Head of caudate nucleus (tissue), 42 donors: Measurements from ENCODE around the gene PPM1D.
A peak's percentile ranks its signal among the peaks of the same experiment; 100 is the strongest.
"Not testable (repeated sequence)": the region's sequence is repeated elsewhere in the genome, so short reads cannot be mapped to it uniquely, and the experiment has no call there.

Experiments
- DNase-seq, 42 donors: peaks; one replicate each; pipeline versions ENCODE4 v3.0.0 to v3.0.0-alpha.2; 2020 to 2021; ENCODE audit warnings: mixed read lengths in 7 of 42
- intact Hi-C: fragments of 100-400 bp; cut with DNase I; formaldehyde crosslinking; loops from one replicate; pipeline ENCODE4 v1.15.0; 2022

The PPM1D gene

DNA sequence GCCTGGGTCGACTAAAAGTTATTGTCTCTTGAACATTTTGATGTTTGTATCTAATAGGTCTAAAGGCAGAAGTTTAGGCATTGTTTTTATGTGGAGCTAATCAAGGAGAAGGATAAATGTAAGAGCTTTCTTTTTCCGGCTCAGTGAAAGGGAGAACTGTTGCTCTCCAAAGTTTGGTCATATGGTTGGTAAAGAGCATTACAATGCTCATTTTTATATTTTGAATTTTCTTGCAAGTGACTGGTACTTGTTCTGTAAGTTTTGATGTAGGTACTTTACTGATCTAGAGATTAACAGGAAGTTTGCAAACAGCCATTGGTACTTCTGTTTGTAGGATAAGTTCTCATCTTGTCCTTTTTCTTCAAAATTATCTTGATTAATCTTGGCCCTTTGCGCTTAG lies 46.7 kb downstream of the PPM1D start:
- DNase-seq = no peak
- intact Hi-C loops = no loop called here

DNA sequence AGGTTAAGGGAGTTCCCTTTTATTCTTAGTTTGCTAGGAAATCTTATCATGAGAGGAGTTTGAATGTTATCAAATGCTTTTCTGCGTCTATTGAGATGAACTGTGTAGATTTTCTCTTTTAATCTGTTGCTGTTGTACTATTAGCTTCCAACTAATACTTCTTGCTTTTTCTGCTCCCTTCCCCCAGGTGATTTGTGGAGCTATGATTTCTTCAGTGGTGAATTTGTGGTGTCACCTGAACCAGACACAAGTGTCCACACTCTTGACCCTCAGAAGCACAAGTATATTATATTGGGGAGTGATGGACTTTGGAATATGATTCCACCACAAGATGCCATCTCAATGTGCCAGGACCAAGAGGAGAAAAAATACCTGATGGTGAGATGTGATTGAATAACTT lies 47.7 kb downstream of the PPM1D start:
- intact Hi-C loops = no loop called here
- DNase-seq = no peak

DNA sequence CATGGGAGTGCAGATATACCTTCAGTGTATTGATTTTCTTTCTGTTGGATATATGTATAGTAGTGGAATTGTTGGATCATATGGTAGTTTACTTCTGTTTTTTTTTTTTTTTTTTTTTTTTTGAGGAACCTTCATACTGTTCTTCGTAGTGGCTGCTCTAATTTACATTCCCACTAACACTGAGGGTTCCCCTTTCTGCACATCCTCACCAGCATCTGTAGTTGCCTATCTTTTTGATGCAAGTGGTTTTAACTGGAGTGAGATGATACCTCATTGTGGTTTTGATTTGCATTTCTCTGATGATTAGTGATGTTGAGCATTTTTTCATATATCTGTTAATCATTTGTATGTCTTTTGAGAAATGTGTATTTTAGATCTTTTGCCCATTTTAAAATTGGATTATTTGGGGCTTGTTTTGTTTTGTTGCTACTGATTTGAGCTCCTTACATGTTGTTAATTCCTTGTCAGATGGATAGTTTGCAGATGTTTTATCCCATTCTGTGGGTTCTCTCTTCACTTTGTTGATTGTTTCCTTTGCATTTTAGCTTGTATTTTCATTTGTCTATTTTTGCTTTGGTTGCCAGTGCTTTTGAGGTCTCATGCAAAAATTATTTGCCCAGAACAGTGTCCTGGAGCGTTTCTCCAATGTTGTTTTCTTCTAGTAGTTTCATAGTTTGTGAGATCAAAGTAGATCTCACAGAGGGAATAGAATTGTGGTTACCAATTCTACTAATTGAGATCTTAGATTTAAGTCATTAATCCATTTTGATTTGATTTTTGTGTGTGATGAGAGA lies 52.7 kb downstream of the PPM1D start:
- intact Hi-C loops = no loop called here
- DNase-seq = no peak

DNA sequence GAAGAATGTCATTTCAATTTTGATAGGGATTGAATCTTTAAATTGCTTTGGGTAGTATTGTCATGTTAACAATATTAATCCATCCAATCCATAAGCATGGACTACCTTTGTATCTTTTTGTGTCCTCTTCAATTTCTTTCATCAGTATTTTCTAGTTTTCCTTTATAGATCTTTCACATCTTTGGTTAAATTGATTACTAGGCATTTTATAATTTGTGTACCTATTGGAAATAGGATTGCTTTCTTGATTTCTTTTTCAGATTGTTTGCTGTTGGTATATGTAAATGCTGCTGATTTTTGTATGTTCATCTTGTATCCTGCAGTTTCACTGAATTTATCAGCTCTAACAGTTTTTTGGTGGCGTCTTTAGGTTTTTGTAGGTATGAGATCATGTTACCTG lies 53.6 kb downstream of the PPM1D start:
- intact Hi-C loops = no loop called here
- no peak for DNase-seq

DNA sequence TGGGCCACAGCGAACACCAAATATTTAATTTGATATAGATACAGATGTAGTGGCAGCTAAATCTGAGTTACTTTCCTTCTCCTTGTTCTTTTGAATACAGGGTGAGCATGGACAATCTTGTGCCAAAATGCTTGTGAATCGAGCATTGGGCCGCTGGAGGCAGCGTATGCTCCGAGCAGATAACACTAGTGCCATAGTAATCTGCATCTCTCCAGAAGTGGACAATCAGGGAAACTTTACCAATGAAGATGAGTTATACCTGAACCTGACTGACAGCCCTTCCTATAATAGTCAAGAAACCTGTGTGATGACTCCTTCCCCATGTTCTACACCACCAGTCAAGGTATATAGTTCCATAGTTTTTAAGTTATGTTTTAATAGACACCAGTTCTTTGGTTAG lies 56.5 kb downstream of the PPM1D start:
- peak in 7 of 42 donors; percentile 23 to 56 (median 35) for DNase-seq
- intact Hi-C loops = no loop called here

DNA sequence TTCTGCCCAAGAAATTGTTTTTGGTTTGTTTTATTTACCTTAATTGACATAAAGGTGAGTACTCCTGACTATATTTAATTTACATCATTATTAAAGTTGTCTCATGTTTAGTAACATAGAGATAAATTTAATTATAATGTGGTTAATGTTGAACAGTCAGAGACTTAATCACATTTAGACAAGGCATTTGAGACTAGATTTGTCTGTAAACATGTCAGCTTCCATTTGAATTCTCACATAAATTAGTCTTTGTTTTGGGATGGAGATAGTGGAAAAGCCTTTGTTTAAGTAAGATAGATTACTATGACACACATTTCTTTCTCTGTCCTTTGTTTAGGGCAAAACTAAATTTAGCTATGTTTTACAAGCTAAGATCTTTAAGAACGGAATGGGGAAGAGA lies 59.2 kb downstream of the PPM1D start:
- intact Hi-C loops = no loop called here
- DNase-seq = no peak

DNA sequence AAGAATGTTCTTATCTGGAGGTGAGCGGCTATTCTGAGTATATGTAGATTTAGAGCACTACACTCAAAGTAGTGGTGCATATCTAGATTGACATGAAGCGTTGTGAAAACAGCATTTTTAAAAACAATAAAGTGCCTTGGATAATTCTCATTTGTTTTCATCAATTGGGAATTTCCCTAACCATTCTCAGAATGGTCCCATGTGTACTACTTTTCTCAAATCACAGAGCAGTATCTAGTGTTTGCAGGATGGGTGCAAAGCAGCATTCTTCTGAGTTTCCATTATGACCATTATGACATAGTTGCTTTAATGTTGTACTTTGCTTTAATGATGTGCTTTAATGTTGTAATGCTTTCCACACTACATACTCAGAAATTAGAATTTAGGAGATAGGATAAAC lies 61.5 kb downstream of the PPM1D start:
- intact Hi-C loops = no loop called here
- no peak for DNase-seq

DNA sequence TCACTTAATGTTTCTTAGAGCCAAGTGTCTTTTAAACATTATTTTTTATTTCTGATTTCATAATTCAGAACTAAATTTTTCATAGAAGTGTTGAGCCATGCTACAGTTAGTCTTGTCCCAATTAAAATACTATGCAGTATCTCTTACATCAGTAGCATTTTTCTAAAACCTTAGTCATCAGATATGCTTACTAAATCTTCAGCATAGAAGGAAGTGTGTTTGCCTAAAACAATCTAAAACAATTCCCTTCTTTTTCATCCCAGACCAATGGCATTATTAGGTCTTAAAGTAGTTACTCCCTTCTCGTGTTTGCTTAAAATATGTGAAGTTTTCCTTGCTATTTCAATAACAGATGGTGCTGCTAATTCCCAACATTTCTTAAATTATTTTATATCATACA lies 64.0 kb downstream of the PPM1D start:
- intact Hi-C loops = no loop called here

DNA sequence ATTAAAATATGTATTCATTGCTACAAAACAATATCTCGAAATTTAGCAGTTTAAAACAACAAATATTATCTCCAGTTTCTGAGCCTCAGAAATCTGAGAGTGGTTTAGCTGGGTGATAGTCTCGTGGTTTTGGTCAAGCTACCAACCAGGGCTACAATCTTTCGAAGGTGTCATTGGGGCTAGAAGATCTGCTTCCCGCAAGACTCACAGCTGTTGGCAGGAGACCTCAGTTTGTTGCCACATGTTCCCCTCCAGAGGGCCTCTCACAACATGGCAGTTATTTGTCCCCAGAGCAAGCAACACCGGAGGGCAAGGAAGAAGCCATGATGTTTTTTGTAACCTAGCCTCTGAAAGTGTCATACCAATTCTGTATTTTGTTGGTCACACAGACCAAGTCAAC lies 65.6 kb downstream of the PPM1D start:
- DNase-seq = no peak
- intact Hi-C loops = no loop called here

More for the DNA sequence above, 64.0 kb downstream of the PPM1D start:
- DNase-seq = no peak

DNA sequence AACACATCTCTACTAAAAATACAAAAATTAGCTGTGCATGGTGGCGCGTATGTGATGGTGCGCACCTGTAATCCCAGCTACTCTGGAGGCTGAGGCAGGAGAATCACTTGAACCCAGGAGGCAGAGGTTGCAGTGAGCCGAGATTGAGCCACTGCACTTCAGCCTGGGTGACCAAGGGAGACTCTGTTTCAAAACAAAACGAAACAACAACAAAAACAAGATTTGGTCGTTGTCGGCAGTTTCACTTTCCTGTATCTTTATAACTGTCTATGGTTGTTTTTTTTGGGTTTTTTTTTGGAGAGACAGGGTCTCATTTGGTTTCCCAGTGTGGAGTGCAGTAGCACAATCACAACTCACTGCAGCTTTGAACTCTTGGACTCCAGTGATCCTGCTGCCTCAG lies 68.7 kb downstream of the PPM1D start:
- intact Hi-C loops, DNase-seq: not testable (repeated sequence)

DNA sequence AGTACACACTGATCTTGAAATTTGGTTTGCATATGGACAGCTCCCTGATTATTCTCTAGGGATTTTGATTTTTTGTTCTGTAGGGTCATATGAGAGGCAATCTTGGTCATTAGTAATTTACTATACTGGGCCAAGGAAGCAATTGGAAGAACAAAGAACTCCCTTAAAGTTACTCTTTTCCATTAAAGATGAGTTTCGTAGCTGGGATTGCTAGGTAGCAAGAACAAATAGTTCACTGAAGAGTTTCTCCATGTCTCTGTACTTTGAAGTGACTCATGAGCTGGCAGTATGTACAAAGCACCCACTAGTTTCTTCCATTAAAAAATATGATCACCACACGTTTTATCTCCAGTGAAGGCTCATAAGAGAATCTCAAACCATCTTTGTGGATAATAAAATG lies 71.5 kb downstream of the PPM1D start:
- intact Hi-C loops = no loop called here
- no peak for DNase-seq

DNA sequence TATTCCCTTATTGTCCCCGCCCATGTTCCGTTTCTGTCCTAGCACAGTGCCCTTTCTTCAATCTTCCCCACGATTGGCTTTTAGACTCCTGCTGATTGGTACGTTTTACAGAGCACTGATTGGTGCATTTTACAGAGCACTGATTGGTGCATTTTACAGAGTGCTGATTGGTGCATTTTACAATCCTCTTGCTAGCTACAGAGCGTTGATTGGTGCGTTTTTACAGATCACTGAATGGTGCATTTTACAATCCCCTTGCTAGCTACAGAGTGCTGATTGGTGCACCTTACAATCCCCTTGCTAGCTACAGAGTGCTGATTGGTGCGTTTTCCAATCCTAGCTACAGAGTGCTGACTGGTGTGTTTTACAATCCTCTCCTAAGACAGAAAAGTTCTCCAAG lies 74.6 kb downstream of the PPM1D start:
- intact Hi-C loops, DNase-seq: not testable (repeated sequence)

DNA sequence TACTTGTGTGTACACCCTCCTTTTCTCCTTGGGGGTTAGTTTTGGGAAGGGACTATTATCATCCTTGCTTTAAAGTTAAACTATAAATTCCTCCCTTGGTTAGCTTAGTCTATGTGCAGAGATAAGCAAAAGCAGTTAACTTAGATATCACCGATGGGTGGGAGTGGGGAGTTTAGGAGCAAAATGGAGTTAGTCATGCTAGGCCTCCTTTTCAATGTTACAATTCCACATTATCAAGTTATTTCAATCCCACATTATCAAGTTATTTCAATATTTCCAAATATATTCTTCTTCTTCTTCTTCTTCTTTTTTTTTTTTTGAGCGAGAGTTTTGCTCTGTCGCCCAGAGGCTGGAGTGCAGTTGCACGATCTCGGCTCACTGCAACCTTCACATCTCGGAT lies 76.0 kb downstream of the PPM1D start:
- no peak for DNase-seq
- intact Hi-C loops = no loop called here

DNA sequence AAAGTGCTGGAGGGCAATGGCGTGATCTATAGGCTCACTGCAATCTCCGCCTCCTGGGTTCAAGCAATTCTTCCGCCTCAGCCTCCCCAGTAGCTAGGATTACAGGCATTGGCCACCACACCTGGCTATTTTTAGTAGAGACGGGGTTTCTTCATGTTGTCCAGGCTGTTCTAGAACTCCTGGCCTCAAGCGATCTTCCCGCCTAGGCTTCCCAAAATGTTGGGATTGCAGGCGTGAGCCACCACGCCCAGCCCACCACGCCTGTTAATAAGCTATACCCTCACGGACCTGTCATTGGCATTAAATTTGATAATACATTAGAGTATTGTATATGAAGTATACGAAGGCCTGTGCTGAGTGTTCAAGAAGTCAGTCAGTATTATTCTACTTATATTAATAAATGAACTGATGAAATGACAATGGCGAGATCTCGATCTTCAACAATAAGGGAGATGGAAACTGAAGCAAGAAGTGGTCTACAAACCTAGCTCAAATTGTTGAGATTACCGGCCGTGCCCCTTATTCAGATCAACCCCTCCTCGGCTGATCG lies 76.8 kb downstream of the PPM1D start:
- DNase-seq = peak in 6 of 42 donors; percentile 9 to 30 (median 16)
- intact Hi-C loops = no loop called here

DNA sequence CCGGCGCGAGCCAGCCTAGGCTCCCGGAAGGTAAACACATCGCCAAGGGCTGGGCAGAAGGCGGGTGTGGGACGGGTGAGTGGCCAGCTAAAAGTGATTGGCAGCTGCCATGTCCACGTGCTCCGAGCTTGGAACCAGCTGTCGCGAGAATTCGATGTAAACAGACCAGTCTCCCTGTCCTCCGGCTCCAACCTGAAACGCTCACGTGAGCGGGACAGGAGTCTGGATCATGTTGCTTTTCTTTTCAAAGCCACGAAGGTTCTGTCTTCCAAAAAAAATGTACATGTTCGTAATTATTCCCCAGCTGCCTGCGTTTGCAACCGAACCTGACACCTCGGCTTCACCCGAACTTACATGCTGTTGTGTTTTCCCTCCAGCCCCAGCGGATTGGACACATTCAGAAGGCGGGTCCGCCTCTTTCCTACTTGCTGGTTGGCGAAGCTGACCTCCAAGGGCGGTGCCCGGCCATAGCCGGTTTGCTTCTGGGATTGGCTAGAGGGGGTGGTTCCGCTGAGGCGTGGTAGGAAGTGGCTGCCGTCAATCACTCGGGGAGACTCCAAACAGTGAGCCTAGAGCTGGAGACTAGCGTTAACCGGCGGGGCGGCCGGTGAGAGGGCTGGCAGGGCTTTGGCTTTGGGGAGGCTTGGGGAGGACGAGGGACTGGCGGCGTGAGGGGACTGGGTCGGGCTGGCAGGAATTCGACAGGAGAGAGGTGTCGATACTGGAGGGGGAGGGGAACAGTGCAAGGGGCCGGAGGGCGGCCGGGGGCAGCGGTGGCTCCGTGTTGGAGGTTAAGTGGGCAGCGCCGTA lies 77.5 kb downstream of the PPM1D start, which contains the start of gene BCAS3:
BCAS3 (plus strand) TSS at position 544 of the 810 bp plus-strand sequence.
- intact Hi-C loops = no loop called here
- DNase-seq = peak; percentile 96 to 100 (median 99)

DNA sequence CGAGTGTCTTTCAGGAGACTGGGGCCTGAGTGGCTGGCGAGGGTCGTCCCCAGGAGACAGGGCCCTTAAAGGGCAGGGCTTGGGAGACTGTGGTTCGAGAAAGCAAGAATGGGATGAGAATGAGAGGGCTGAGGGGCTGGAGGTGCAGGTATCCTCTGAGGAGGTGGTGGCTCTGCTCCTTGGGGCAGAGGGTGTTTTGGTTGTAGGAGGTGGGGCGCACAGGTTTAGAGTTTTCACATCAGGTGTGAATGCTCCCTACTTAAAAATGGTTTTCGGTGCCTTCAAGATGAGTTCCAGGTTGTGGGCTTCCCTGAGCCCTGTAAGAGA lies 78.1 kb downstream of the PPM1D start:
- intact Hi-C loops = no loop called here
- no peak for DNase-seq

DNA sequence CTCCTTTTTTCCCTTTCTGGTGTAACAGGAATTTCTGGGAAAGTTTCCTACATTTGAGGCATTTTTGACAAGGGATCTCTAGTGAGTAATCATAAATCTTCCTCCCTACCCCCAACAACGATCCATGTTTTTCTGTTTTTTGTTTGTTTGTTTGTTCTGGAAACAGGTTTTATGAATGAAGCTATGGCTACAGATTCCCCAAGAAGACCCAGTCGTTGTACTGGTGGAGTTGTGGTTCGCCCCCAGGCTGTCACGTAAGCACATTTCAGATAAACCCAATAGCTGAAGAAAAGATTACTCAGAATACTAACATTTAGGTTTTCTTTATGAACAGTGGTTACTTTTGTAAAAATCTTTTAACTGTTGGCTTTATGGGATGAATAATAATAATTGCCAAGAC lies 79.3 kb downstream of the PPM1D start:
- DNase-seq = no peak
- intact Hi-C loops = no loop called here

DNA sequence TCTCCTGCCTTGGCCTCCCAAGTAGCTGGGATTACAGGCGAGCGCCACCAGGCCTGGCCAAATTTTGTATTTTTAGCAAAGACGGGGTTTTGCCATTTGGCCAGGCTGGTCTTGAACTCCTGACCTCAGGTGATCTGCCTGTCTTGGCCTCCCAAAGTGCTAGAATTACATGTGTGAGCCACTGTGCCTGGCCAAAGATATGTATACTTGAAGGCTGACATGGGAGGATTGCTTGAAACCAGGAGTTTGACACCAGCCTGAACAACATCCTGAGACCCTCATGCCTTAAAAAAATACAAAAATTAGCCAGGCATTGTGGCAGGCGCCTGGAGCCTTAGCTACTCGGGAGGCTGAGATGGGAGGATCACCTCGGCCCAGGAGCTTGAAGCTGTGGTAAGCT lies 80.8 kb downstream of the PPM1D start:
- intact Hi-C loops = no loop called here
- no peak for DNase-seq

DNA sequence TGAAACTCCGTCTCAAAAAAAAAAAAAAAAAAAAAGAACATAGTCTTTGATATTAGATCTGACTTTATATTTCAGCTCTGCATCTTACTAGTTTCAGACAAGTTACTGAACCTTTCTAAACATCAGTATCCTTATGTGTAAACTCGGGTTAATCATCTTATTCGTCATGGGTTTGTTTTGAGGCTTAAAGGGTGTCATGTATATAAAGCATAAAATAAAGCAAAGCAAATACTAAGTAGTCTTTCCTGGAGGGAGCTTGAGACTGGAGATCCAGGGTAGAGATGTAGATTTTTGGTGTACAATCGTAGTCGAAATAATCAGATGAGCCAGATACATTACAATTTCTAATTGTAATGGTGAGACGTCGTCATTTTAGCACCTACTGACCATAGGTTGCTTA lies 85.4 kb downstream of the PPM1D start:
- no peak for DNase-seq
- intact Hi-C loops = no loop called here

DNA sequence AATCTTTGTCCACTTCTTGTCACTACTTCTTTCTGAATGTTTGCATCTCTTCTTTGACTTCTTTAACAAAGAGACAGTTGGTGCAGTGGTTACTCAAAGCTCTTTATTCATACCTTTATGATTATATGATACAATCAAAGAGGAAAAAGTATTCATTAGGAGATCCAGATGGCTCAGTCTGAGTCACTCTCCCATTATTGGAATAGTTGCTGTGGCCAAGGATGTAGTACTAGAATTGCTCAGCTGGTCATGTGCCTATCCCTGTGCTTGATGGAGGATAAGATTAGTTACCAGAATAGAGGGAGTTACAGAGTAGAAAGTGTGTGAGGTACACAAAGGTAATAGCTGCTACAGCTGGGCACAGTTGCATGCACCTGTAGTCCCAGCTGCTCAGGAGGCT lies 96.0 kb downstream of the PPM1D start:
- intact Hi-C loops = no loop called here
- DNase-seq = no peak
